Caco-2 (cell line): ENCODE measurements around the gene PCDHA4. TPM values are rescaled to one million over a fixed set of nuclear protein-coding genes. Genes with fewer than 3 reads are reported as not detected.
"Not testable (repeated sequence)": the region's sequence is repeated elsewhere in the genome, so short reads cannot be mapped to it uniquely, and the experiment has no call there.

Experiments used
- BruUV-seq: library from RNA; stranded (reverse); fragments of 400-500 nt; replicated peaks from 2 replicates; lab custom pipeline; 2021; lab: Mats Ljungman, UMichigan
- CTCF ChIA-PET: fragments of 300-600 bp; sonication (Branson Sonifier 250); formaldehyde crosslinking; loops from one replicate; lab custom pipeline; 2022; ENCODE audit warnings: antibody characterized with exemption; lab: Charles Lee
- POLR2A ChIA-PET: fragments of 300-600 bp; sonication (Branson Sonifier 250); formaldehyde crosslinking; loops from one replicate; lab custom pipeline; 2022; ENCODE audit warnings: antibody characterized with exemption; lab: Charles Lee
- DNase-seq, 2 experiments: peaks; one replicate each; pipeline versions ENCODE4 v3.0.0 to v3.0.0-alpha.2; 2020 to 2022
- H3K27me3 ChIP-seq: replicated peaks from 2 replicates; pipeline ENCODE4 v1.6.0; 2011; ENCODE audit warnings: low read length; ENCODE audit not compliant: control insufficient read depth, insufficient read depth
- H3K36me3 ChIP-seq: 2 replicates; pipeline ENCODE4 v1.5.1; 2011; ENCODE audit warnings: low read length; ENCODE audit not compliant: control insufficient read depth, insufficient read depth
- H3K4me1 ChIP-seq: fragments of 250-450 bp; sonication (Bioruptor Pico); 2 replicates; pipeline ENCODE4 v1.5.1; 2020; ENCODE audit warnings: mild to moderate bottlenecking
- H3K4me3 ChIP-seq: 2 replicates; pipeline ENCODE4 v1.5.1; 2011; ENCODE audit warnings: low read depth, mild to moderate bottlenecking, control low read depth, low read length
- H3K9me3 ChIP-seq: fragments of 250-450 bp; sonication (Bioruptor Pico); 2 replicates; pipeline ENCODE4 v1.5.1; 2020; ENCODE audit warnings: mild to moderate bottlenecking, moderate library complexity
- H3K27ac Mint-ChIP-seq: one replicate; pipeline ENCODE4 v1.8.0; 2022; ENCODE audit warnings: mixed read lengths; ENCODE audit not compliant: unreplicated experiment
- H3K27me3 Mint-ChIP-seq: one replicate; pipeline ENCODE4 v1.8.0; 2022; ENCODE audit warnings: mixed read lengths; ENCODE audit not compliant: insufficient read depth, unreplicated experiment
- H3K36me3 Mint-ChIP-seq: one replicate; pipeline ENCODE4 v1.8.0; 2022; ENCODE audit warnings: mild to moderate bottlenecking, mixed read lengths; ENCODE audit not compliant: insufficient read depth, unreplicated experiment
- H3K4me1 Mint-ChIP-seq: one replicate; pipeline ENCODE4 v1.8.0; 2022; ENCODE audit warnings: low read depth, mixed read lengths; ENCODE audit not compliant: unreplicated experiment
- H3K4me3 Mint-ChIP-seq: one replicate; pipeline ENCODE4 v1.8.0; 2022; ENCODE audit warnings: mild to moderate bottlenecking, moderate library complexity, mixed read lengths; ENCODE audit not compliant: unreplicated experiment
- H3K9me3 Mint-ChIP-seq: one replicate; pipeline ENCODE4 v1.8.0; 2022; ENCODE audit warnings: mixed read lengths; ENCODE audit not compliant: unreplicated experiment
- intact Hi-C: fragments of 100-400 bp; cut with micrococcal nuclease; formaldehyde crosslinking; loops from one replicate; pipeline ENCODE4 v1.10.0; 2022; ENCODE audit not compliant: unreplicated experiment
- total RNA-seq: library from RNA; stranded (reverse); gene quantifications from 2 replicates; pipeline ENCODE4 v1.2.3, GENCODE V29; 2022
- TF ChIP-seq, protein P1 (sequence below), 2 experiments: fragments of 200-600 bp in 1 of 2; IDR thresholded peaks; 1 replicate in 1 of 2; 2 replicates in 1 of 2; pipeline versions ENCODE4 v1.5.1 to v1.8.0; 2011 to 2022; ENCODE audit warnings: antibody characterized with exemption in 1 of 2, control low read depth in 1 of 2, inconsistent platforms in 1 of 2, low read depth in 1 of 2, low read length in 1 of 2, mild to moderate bottlenecking in 1 of 2, moderate library complexity in 1 of 2; ENCODE audit not compliant: insufficient read depth in 1 of 2, severe bottlenecking in 1 of 2, unreplicated experiment in 1 of 2

The PCDHA4 gene
- total RNA-seq, 1 experiment from 2014 or later = 0.07 TPM

DNA sequence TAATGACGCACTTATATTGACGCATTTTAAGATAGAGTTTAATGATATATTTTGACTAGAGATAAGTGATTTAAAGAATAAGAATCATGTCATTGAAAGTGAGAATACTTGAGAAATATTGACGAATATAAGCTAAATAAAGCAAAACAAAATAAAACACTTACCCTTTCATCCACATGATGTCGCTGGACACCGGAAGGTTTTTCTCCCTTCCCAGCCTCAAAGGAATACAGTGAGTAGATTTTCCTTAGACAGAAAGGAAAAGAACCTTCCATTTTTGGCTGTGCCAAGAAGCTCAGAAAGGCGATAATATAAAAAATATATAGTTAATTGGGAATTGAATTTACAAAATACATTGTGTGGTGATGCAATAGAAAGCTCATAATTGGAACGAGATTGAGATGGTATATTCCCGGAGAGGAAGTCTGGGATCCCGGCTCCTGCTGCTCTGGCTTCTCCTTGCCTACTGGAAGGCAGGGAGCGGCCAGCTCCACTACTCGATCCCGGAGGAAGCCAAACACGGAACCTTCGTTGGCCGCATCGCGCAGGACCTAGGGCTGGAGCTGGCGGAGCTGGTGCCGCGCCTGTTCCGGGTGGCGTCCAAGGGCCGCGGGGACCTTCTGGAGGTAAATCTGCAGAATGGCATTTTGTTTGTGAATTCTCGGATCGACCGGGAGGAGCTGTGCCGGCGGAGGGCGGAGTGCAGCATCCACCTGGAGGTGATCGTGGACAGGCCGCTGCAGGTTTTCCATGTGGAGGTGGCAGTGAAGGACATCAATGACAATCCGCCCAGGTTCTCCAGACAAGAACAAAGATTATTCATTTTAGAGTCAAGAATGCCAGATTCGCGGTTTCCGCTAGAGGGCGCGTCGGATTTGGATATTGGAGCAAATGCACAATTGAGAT lies 14.8 kb downstream of the PCDHA4 start, which contains the start of gene PCDHA5:
PCDHA5 (plus strand) TSS at position 239 of the 906 bp plus-strand sequence.
- no peak within 1 kb of the TSS for H3K4me3 Mint-ChIP-seq
- peaks cover 6% of the 10 kb centered on the region for H3K9me3 Mint-ChIP-seq
- no peaks in the 10 kb centered on the region for H3K27me3 ChIP-seq
- DNase-seq = no peak
- intact Hi-C loops = no loop called here
- H3K9me3 ChIP-seq = no peaks in the 10 kb centered on the region
- TF ChIP-seq, protein P1, sequence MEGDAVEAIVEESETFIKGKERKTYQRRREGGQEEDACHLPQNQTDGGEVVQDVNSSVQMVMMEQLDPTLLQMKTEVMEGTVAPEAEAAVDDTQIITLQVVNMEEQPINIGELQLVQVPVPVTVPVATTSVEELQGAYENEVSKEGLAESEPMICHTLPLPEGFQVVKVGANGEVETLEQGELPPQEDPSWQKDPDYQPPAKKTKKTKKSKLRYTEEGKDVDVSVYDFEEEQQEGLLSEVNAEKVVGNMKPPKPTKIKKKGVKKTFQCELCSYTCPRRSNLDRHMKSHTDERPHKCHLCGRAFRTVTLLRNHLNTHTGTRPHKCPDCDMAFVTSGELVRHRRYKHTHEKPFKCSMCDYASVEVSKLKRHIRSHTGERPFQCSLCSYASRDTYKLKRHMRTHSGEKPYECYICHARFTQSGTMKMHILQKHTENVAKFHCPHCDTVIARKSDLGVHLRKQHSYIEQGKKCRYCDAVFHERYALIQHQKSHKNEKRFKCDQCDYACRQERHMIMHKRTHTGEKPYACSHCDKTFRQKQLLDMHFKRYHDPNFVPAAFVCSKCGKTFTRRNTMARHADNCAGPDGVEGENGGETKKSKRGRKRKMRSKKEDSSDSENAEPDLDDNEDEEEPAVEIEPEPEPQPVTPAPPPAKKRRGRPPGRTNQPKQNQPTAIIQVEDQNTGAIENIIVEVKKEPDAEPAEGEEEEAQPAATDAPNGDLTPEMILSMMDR (IDR thresholded peaks at IDR 0.05; ENCODE audit: insufficient read depth in 1 of 2, low read depth in 1 of 2, low read length in 1 of 2, severe bottlenecking in 1 of 2, unreplicated experiment in 1 of 2) = no peak
- H3K36me3 Mint-ChIP-seq = no peaks in the 10 kb centered on the region
- H3K36me3 ChIP-seq = no peaks in the 10 kb centered on the region
- no peak within 1 kb of the TSS for H3K27ac Mint-ChIP-seq
- no peaks in the 10 kb centered on the region for H3K4me1 ChIP-seq
- H3K4me1 Mint-ChIP-seq = no peaks in the 10 kb centered on the region
- no peaks in the 10 kb centered on the region for H3K27me3 Mint-ChIP-seq
- CTCF ChIA-PET = no interaction called here
- POLR2A ChIA-PET = no interaction called here
- no TSS peak for BruUV-seq
- no peak within 1 kb of the TSS for H3K4me3 ChIP-seq

- Histone ChIP-seq H3K4me3 (no peak overlapping the region), H3K9me3 (no peaks in the 10 kb centered on the region), H3K27me3 (no peaks in the 10 kb centered on the region), H3K4me1 (no peaks in the 10 kb centered on the region), H3K36me3 (no peaks in the 10 kb centered on the region)
- ChIA-PET CTCF (no interaction called here), POLR2A (no interaction called here)
- Mint-ChIP-seq H3K4me1 (no peaks in the 10 kb centered on the region), H3K4me3 (no peak overlapping the region), H3K27me3 (no peaks in the 10 kb centered on the region), H3K9me3 (peaks cover 8% of the 10 kb centered on the region), H3K27ac (no peak overlapping the region), H3K36me3 (no peaks in the 10 kb centered on the region)
- no TSS peak for BruUV-seq
- DNase-seq = no peak
- intact Hi-C loops = no loop called here
- TF ChIP-seq, protein P1 (IDR thresholded peaks at IDR 0.05; ENCODE audit: insufficient read depth in 1 of 2, low read depth in 1 of 2, low read length in 1 of 2, severe bottlenecking in 1 of 2, unreplicated experiment in 1 of 2) = no peak
Observed at GRCh38 chr5:140822281-140822629, 15.4 kb downstream of the PCDHA4 start.

GRCh38 chr5:140822969-140823368 lies 16.1 kb downstream of the PCDHA4 start:
- intact Hi-C loops, CTCF ChIA-PET, H3K27me3 Mint-ChIP-seq, H3K9me3 ChIP-seq, DNase-seq, BruUV-seq, H3K36me3 ChIP-seq, H3K4me3 Mint-ChIP-seq, H3K4me3 ChIP-seq, H3K4me1 Mint-ChIP-seq, H3K27me3 ChIP-seq, H3K27ac Mint-ChIP-seq, POLR2A ChIA-PET, H3K4me1 ChIP-seq, H3K9me3 Mint-ChIP-seq, H3K36me3 Mint-ChIP-seq: not testable (repeated sequence)
